Measurements from ENCODE around the gene KIF26B. TPM values are rescaled to one million over a fixed set of nuclear protein-coding genes. Genes with fewer than 3 reads are reported as not detected.

Gene KIF26B
- total RNA-seq, 1 experiment from 2014 or later = 14.7 TPM

DNA sequence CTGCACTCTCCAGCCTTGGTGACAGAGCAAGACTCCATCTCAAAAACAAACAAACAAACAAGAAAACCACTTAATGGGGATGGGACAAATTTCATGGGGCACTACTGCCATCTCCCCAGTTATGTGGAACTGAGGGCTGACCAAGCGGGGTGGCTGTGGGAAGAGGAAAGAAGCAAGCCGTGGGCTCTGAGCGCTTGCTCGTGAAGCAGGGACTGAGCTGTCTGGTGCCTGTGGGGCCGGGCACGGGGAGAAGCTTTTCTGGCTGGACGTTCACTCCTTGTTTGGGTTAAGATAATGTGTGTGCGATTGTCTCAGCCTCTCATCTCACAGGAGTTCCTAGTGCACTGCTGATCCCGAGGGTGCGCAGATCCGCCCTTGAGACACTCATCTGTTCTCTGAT lies 22.0 kb upstream of the KIF26B start:
- no peak for DNase-seq (ENCODE audit: low spot score)

DNA sequence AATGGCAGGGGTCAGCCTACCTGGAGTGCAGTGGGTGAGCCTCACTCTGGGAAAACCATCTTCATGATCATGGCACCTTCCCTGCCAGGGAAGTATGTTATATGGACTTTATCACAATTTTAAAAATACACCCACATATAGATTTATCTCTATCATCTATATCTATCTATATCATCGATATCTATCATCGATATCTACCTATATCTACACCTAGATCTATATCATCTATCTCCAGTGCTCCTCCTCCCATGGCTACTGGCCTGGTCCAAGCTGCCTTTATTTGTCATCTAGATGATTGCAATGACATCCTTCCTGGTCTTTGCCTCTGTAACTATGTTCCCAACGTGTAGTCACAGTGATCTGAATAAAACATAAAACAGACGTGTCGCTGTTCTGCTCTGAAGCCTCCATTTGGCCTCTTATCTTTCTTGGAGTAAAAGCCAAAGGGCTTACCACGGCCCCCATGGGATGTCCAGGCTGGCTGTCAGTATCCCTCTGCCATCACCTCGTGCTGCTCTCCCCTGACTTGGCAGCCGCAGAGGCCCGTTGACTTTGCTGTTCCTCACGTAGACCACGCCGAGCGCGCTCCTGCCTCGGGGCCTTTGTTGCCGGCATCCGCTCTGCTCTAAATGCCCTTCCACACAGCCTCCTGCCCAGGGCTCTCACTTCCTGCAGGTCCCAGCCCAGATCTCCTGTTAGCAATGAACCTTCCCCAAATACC lies 20.6 kb upstream of the KIF26B start:
- no peak for DNase-seq (ENCODE audit: low spot score)

- DNase-seq (ENCODE audit: low spot score) = no peak
These were observed 12.5 kb upstream of the KIF26B start for GRCh38 chr1:245142171-245142798.

DNA sequence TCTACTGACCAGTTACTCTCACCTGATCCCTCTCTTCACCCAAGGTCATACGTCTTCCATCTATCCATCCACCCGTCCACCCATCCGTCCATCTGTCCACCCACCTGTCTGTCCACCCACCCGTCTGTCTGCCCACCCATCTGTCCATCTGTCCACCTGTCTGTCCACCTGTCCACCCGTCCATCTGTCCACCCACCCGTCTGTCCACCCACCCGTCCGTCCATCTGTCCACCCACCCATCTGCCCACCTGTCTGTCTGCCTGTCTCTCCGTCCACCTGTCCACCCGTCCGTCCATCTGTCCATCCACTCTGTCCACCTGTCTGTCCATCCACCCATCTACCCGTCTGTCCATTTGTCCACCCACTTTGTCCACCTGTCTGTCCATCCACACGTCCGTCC lies 11.8 kb upstream of the KIF26B start:
- DNase-seq (ENCODE audit: low spot score) = no peak

DNA sequence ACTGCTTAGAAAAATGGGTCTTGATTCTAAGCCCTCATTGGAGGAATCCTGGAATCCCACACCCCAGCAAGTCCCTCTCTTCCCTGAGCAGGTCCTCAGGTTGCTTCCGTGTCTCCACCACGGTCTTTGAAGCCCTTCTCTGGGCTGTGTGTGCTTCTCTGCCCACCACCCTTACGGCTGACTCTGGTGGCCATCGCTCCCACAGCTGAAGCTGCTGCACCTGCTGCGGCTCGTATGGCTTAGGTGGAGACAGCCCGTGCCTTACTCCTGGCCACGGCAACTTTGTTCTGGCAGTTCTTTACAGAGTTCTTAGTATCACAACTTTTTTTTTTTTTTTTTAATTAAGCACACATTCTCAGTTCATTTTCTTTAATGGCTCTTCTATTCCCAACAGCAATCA lies 10.9 kb upstream of the KIF26B start:
- no peak for DNase-seq (ENCODE audit: low spot score)

GRCh38 chr1:245148069-245148468 lies 6.7 kb upstream of the KIF26B start:
- no peak for DNase-seq (ENCODE audit: low spot score)

- no peak for DNase-seq (ENCODE audit: low spot score)
These were observed 5.9 kb upstream of the KIF26B start for GRCh38 chr1:245148861-245149260.

DNA sequence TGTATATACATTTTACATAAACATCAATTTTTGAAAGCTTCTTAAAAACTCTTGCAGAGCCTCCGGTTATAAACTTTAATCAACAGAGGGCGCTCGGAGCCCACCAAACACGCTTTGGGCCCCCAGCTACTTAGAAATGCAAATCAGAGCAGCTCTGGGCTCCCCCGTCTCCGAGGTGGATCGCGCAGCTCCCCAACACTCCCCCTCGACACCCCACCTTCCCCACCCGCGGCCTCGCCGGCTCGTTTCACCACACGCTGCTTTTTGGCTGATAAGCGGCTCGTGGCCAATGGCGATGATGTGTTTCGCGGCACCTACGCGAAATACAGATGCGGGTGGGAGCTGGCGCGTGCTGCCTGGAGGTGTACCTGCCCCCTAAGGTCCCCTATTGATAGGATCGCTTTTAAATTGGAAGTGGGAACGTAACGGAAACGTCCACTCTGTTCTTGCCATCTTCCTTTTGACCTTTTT lies 1.7 kb upstream of the KIF26B start:
- peak; percentile 69 for DNase-seq (ENCODE audit: low spot score)

DNA sequence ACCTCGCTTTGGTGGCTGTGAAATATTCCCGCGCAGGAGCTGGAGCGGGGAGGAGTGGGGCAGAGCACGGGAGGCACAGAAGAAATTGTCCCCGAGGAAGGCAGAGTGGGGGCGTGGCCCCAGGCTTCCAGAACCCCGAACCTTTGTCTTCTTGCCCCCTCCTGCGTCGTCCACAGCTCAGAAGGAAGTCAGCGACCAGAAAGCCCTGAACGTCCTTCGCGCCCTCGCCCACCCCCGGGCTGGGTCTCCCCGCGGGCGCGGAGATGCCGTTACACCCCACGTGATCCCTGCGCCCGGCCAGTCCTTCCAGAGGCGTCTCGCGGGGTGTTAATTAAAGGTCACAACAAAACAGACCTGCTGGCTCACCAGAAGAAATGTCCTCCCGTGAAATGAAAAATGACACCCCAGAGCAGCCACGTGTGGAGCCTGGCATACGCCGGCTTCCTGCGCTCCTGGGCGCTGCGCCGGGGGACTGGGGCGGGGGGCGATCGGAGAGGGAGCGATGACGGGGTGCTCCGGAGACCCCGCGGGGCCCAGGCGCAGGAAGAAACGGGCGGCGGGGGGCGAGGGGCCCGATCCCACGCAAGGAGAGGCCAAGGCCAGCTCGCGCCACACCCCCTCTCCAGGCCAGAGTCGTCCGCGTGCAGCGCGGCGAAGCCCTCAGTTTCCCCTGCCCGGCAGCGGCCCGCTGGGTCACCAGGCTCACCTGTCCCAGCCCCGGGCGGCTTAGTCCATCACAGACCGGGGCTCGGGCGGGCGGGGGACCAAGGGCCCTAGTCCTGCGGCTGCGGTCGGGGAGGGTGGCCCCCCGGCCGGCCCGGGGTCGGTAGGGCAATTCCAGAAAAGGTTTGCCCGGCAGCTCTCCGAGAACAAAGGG lies 995 bp upstream of the KIF26B start:
- DNase-seq (ENCODE audit: low spot score) = peak; percentile 43

DNA sequence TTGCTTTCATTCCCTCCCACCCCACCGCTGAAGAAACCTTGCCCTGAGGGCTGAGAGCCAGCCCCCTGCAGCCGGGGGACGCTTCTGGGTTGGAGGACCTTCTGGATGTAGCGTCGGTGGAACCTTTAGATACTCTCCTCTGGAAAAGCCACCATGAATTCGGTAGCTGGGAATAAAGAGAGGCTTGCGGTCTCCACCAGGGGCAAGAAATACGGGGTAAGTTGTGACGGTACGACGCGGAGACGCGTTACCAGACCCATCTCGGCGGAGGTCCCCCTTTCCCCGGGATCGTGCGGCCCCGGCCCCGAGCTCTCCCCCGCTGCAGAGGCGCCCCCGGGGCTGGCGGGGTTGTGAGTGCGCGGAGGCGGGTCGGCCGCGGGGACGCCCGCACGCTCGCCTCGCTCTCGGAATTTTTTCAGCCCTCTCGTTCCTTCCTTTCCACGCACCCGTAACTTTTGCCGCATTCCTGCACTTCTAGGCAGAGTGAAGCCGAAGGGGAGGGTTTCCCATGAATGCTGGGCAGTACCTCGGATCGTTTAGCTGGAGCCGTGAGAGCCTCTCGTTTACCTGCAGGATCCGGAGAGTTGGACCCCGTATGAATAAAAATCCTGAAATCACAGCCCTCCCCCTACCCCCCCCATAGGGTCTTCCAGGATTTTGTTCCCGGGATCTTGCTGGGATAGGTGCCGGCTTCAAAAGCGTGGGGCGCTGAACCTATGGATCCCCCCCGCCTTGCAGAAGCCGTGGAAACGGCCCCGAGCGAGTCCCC lies 671 bp downstream of the KIF26B start:
- DNase-seq (ENCODE audit: low spot score) = peak; percentile 20

GRCh38 chr1:245156041-245156735 lies 1.4 kb downstream of the KIF26B start:
- peak; percentile 68 for DNase-seq (ENCODE audit: low spot score)

DNA sequence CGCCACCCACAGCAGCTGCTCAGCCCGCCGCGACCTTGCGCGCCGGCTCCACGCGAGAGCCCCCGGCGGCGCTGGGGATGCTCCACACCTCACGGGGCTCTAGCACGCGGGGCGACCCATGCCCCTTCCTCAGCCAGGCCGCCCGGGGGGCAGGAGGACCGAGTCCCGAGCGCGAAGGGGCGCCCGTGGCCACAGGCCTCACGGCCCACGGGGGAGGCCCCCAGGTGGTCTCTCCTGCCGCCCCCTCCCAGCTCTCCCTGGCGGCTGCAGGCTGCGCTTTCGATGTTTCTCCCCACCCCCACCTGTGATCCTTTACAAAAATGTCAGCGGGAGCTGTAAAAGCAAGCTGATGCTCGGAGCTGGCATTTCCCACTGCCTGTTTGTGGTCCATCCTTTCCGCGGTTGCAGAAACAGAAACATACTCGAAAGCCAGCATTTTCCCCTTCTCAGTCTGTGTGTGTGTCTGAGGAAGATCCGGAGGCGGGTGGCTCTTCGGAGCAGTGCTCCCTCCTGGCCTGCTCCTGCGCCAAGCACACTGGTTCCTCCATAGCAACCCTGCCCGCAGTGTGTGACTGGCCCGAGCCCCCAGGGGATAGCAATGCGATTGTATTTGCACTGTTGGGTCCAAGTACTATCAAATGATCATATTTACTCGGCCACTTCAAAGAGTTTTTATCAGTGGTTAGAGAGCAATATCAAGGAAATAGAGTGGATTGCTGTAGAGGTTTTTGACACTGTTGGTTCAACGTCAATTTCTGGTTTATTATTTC lies 2.1 kb downstream of the KIF26B start:
- peak; percentile 21 for DNase-seq (ENCODE audit: low spot score)

DNA sequence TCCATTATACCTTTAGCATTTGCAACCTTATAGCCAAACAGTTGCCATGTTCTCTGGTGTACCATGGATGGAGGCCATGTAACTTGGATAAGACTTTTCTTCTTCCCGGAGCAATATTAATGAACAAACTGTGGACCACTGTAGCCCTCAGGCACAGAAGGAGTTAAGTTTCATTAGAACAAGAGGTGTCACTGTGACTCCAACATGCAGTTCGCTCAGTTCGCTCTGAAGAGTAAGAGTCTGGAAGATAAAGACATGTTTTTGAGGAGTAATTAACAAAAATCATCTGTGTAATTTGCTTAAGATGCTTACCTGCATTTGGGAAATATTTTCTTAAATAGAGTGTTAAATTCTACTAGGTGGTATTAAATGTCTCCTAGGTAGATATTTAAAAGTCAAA lies 4.1 kb downstream of the KIF26B start:
- no peak for DNase-seq (ENCODE audit: low spot score)

DNA sequence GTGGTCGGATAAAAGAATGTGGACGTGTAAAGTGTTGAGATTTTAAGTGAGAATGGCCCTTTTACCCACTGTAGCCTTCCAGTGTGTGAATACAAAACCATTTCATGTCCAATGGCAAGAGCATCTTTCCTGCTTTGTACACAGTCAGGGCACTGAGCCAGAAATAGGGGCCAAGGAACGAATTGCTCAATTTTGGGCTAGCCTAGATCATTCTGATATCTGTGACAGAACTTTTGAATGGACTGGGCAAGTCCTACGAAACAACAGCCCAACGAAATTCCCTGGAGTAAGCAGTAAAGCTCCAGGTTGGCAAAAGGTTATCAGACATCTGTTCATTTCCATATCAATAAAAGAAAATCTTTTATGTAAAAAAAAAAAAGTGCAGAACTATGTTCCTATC lies 5.5 kb downstream of the KIF26B start:
- DNase-seq (ENCODE audit: low spot score) = no peak

GRCh38 chr1:245160741-245161400 lies 6.1 kb downstream of the KIF26B start:
- DNase-seq (ENCODE audit: low spot score) = no peak

DNA sequence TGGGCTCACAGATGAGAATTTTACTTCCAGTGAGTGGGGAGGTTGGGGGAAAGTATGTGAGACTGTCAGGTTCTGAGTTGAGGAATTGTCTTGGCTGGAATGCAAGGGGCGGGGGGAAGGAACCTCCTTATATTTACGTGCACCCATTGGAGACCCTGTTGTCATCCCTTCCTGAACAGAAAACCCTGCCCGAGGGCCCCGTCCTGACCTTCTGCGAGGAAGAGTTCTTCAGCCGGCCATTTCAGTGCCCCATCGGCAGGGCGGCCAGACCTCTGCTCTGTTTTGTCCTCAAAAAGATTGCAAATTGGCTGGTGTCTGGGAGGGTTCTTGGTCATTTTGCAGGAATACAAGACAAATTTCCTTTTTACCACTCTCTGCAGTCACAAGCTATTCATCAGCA lies 7.1 kb downstream of the KIF26B start:
- DNase-seq (ENCODE audit: low spot score) = no peak

DNA sequence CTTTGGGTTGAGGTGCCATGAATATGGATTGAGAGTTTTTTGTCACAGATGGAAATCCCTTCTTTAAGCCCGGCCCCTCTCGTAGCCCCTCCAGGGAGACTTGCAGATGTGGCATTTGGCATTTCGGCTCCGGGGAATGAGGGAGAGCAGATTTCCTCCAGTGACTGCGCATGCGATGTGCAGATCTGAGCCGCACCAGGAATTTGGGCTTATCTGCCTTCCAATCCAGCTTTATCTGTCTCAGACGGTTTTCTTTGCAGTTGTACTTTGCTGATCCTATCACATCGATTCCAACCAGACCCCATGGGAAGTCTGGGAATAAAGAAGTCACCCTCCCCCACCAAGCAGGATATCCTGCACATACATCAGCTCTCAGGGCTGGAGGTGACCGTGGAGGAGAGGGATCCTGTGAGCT lies 11.7 kb downstream of the KIF26B start:
- DNase-seq (ENCODE audit: low spot score) = no peak

DNA sequence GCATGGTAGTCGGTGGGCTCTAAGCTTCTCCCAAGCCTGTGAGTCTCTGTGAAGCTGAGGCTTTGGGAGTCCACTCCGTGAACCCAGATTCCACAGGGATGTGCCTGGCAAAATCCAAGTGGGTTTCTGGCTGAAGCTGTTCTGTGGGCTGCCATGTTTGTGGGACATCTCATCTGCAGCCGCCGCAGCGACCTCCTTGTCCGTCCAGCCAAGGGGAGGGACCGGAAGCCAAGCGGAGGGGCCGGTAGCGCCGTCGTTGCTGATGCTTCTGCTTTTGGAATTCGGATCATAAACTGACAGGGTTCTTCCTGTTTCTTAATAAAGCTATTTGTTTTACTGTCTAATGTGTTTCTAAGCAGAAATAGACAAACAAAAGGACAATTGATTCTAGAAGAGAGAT lies 13.3 kb downstream of the KIF26B start:
- no peak for DNase-seq (ENCODE audit: low spot score)

DNA sequence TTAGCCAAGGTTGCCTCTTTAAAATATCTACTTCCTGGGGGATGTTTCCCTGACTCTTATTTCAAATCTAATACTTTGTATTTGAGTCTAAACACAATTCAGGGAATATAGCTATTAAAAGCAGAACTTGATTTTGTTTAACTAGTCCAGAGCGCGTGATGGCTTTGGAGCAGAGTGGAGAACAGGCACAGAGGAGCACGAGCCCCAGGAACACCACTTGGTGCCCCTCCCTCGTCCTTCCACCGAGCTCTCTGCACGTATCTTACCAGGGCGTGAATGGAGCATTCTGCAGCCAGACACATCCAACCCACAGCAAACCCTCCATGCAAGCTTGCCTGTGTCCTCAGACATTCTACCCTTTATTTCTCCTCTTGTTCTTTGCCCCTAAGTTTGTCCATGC lies 14.1 kb downstream of the KIF26B start:
- no peak for DNase-seq (ENCODE audit: low spot score)

DNA sequence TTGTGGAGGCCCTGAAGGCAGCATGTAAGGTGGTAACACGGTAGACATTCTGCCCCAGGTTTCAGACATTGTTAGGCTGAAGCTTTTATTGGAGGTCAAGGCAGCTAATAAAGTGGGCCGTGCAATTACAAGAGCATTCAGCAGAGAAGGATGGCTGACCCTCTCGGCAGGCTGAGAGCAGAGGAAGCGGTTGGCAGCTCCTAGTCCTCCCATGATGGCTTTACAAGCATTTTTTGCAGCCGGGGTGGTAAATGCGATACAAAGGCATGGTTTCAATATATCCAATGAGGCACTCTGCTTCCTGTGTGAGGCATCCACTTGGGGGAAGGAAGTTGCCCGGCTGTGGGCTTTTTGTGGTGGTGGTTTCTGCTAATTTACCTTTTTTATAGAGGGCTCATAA lies 14.6 kb downstream of the KIF26B start:
- DNase-seq (ENCODE audit: low spot score) = no peak
